GM19468 (cell line): ENCODE measurements around the gene PIAS2.

Source experiments
- ATAC-seq: cut with Tn5 transposase; IDR thresholded peaks from one replicate; pipeline ENCODE4 v1.9.1; 2021; ENCODE audit warnings: mild to moderate bottlenecking, moderate library complexity, moderate number of reproducible peaks; ENCODE audit not compliant: unreplicated experiment; ENCODE audit errors: extremely low read depth

Gene PIAS2

DNA sequence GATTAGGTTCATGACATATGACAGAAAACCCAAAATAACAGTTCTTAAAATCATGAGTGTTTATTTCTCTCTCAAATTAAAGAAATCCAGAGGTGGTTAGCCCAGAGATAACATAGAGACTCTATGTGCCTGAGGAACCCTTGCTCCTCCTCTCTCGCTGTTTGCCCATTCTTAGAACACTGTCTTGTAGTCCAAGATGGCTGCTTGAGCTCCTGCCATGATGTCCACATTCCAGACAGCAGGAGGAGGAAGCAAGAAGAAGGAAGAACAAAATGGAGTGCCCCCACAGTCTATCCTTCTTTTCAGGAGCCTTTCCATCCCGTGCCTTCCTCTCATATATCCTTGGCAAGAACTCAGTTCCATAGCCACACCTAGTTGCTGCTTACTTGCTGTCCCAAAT, 146.6 kb downstream of the PIAS2 start:
- no peak for ATAC-seq

DNA sequence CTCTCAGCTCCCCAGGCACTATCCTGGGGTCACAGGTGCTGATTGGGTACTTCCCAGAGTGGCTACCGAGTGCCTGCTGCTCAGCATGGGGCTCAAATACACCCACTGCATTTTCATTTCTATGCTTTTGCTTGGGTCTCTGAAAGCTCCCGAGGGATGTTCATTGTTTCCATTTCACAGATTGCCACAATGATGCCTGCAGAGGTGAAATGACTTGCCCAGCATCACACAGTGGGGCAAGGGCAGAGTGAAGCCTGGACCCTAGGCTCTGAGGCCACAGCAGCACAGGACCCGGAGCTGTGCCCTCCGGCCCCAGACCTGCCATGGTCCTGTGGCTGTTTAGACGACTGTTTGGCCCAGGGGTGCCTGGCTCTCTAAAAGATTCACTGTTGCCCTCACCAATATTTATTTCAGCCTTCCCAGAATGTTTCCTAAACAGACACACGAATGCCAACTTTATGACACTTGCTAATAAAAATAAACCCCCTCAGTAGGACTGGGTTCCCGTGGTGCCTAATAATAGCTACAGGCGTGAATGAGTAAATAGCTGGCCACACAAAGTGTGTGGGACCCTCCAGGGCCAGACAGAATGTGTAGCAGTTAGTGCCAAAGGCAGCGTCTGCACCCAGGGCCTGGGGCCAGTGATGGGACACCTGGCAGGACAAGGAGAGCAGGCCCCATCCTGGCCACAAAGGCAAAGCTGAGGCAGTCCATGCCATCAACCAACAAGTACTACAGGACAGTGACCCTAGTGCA, 149.0 kb downstream of the PIAS2 start:
- ATAC-seq, result no peak

DNA sequence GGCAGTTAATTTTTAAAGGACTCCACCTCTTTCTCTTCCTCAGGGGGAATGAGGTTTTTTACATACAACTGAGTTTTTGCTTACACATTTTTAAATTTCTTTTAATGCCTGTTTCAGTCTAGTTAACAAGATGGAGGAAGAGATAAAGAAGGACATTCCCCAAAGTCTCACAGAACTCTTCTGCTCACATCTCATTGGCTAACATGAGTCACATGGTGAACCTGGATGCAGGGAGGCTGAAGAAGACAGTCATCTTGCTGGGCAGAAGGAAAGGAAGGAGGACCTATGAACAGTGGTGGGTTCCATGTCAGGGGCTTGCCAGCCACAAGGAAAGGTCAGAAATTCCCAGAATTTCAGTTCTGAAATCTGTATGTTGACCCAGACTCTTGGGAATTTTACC, 150.1 kb downstream of the PIAS2 start:
- ATAC-seq, result no peak

DNA sequence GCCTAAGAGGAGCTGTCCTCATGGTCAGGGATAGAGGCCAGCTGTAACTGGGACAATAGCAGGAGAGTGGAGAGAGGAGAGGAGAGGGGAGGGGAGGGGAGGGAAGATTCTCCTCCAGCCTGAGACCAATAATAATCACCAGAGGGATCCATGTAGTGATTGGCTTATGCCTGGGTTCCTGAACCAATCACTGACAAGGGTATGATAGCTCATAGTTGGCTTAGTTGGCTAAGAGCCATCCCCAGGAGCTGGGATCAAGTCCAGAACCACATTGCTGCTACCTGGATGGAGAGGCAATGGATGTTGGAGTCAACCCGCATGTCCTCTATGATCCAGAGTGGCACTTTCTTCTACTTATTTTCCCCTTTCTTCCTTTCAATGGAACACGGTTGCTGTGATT, 152.7 kb downstream of the PIAS2 start:
- no peak for ATAC-seq

DNA sequence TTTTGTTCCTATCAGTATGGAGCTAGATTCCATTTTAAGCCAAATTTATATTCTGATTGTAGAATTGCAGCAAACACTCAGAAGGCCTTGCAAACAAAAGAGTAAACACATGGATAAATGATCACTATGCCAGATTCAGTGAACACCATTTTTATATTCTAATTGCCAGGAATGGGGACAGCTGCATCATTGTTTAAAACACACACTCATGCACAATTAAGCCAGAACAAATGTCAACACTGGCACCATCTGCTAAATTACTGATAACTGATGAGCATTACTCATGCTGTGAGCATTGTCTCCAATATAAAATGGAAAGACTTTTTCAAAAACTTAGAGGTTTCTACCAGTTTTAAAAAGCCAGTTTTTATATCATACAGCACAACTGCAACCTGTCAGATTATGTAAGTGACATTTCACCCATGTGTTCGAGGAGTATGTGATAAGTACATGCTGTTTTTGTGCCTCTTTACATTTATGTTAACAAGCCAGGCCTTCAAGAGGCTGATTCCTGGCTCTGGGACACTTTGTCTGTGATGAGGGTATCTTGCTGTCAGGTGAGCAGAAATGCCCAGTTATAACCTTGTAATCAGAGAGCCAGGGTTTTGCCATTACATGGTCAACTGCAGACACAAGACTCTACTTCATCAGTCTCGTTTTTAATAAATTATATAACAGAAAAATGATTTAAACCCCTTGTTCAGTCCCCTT, 156.1 kb downstream of the PIAS2 start:
- no peak for ATAC-seq

DNA sequence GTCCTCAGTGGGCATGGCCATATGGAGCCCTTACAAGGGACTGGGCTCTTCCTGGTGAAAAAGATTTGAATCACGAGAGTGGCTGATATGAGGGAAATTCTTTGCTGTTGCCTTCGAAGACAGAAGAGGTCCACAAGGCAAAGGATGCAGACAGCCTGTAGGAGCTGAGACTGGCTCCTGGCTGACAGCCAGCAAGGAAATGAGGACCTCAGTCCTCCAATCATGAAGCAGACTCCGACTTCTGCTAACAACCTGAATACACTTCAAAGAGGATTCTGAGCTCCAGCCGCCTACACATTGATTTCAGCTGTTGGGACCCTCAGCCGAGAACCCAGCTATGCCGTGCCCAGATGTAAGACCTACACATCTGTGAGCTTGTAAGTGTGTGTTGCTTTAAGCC, 157.4 kb downstream of the PIAS2 start:
- ATAC-seq, result no peak

DNA sequence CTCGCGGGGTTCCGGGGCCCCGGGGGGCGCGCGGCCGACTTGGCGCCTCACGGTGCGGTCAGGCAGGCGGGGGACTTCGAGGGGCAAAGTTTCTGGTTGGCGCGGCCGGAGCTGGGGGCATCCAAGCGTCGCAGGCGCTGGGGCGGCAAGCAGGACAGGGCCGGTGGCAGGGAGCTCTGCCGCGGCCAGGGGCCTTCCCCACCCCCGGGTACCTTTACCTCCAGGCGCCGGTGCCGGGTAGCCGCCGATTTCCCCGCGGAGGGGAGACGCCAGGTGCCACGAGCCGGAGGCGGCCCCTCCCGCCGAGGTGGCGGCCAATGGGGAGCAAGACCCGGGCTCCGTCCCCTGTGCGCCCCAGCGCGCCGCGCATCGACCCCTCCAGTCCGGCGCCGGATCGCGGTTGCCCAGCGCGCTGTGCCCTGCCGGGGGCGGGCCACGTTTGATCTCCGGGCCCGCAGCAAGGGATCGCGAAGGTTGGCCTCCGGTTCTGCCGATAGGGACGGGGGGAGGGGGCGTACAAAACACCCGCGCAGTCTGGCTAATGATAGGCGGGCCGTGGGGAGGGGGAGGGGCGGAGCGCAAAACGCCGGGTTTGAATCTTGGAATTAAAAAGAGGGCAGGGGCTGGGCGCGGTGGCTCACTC, 160.6 kb downstream of the PIAS2 start, which contains the start of gene ST8SIA5:
Gene ST8SIA5, minus strand, starts transcription at position 495 of the 643 bp plus-strand sequence. CDS start 545 bp downstream, outside the sequence.
- ATAC-seq, result no peak

DNA sequence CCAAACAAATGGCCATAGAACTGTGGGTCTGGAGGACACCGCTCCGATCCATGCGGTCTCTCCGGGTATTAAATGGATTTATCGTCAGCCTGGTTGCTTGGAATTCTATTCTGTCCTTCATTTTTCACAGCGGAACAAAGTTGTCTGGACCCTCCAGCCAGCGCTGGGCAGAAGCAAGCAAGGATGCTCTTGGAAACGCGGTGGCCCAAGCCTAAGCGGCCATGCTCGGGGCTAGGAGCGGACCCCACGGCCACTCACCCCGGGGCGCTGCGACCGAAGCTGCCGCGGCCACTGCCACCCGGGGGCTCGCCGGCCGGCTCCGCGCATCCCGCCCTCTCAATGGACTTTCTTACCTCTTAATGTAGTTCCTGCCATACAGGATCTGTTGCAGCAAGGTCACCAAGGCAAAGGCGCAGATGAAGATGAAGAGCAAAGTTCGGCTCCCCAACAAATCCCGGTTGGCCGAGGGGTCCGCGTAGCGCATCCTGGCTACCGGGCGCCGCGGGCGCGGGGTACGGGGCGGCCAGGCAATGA, 161.2 kb downstream of the PIAS2 start:
- ATAC-seq, result no peak

DNA sequence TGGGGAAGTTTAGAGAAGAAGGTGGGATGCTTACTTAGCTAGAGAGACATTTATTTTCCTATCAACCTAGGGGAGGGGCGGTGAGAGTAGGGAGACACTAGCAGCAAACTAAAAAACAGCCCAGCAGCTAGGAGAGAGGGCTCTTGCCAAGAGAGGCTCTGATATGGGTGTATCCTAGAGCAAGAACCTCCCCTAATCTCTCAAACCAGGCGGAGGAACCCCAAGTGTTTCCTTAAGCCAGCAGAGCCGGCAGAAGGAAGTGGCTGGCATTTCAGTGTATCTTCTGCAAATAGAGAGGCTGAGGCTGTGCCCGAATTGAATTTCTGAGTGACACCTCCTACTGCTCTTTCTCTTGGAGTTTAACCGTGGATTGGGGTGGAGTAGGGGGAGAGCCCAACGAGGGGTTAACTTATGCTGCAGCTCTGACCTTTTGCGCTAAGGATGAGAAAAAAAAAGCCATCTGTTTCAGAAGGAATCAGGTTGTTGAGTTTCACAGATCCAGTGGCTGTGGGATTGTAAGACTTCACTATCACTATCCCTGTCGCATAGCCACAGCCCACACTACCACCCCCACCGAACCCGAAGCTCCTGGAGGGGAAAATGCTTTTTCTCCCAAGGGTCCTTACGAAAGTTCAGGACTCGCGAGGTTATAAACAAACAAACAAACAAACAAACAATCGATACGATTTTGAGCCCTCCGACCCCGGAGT, 161.8 kb downstream of the PIAS2 start:
- no peak for ATAC-seq

DNA sequence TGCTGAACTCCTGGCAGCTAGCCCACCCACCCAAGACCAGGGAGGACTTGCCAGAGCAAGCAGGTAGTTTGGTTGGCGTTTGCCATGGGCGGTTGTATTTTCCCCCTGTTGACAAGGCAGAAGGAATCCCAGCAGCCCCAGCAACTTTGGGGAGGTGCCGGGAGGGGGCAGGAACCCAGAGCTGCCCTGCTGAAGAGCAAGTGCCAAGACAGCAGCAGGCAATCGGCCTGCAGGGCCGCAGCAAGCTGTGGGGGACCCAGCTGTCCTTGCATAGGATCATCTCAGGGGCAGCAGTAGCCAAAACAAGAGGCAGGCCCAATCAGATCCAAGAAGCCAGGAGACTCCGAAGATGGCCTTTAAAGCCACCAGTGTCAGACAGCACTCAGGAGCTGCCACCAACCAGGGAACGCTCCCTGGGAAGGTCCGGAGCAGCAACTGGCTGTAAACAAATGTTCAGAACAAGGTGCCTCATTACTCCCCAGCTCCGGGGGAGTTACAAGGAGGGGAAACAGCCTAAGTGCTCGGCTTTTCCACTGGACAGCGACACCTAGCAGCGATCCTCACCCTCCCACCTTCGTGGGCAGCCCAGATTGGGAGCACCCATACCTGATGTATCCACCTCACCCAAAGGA, 162.5 kb downstream of the PIAS2 start:
- ATAC-seq, result no peak

DNA sequence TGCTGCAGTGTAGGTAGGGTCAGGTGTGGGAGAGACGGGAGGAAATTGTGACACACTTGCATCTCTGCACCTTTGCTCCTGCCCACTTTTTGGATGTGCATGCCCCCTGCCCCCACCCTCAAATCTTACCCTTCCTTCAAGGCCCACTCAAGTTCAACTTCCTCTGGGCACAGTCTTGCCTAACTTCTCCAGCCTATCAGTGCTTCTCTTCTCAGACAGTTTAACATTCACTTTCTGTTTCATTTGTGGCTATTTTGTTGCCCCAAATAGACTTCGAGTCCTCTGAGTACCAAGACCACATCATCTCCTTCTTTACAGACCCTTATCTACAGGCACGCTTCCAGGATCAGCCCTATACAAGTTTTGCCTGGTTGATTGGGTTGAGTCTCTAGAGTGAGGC, 163.1 kb downstream of the PIAS2 start:
- peak; percentile 55 for ATAC-seq
